ENCODE results near the gene OR52H1.

Gene OR52H1

DNA sequence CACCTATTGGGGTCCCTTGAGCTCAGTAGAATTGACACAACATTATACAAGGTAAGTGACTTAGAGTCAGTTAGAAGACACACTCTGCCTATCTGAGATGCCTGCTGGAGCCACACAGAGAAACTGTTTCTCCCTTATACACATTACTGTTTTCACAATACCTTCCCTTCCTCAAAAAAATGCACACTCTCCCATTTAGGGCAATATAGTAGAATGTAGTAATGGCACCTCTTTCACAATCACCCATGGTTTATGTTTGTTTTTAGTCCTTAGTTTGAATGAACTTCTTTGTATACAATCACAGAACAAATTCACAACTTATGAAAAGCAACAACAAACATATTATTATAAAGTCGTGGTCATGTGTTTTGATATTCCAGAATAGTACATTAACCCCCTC is 14.3 kb downstream of the OR52H1 start:
- no peak for DNase-seq (ENCODE audit: low read depth in 2 of 2)

DNA sequence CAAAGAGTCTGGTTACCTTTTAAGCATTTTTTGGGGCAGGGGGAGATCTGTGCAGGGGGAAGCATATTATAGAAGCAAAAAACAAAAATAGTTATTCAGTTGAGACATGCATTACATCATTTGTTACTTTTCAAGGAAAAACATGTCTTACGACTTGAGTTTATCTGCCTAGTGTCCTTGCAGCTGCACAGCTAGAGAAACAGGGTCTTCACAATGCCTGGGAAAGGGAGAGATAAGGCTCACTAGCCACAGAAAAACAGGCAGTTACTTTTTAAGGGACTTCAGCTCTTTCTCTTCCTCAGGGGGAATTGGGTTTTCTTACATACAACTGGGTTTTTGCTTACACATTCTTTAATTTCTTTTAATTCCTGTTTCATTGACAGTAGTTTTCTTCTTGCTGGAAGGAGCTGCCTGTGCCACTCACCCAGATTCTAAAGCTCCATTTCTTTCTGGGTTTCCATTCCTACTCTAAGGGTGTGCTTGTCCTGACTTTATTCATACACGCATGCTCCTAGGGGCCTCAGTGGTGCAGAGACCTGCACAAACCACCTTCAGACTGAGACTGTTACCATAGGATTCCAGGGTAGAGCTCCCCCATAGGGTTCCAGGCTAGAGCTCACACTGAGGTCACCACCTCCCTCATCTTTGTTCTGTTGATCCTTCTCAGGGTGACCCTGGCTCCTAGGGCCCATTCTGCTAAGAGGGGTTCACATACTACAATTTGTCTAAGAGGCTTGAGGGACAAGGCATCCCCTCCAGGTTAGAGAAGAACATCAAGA is 17.1 kb downstream of the OR52H1 start:
- DNase-seq (ENCODE audit: low read depth in 2 of 2): no peak

DNA sequence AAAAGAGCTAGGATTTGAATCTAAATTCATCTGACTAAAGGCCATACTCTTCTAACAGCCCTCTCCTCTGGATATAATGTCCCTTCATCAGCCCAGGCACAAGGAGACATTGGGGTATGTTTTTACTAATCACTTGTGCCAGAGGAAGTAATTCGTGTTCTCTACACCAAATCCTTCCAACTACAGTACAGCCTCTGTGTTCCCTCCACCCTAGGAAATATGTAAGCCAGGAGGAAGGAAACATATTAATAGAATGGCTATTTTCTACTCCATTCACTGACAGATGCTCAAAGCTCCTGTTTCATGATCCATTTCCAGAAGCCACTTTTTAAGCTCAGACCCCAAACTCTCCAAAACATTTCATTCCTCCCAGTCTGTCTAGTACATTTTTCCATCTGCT is 19.8 kb downstream of the OR52H1 start:
- no peak for DNase-seq (ENCODE audit: low read depth in 2 of 2)

DNA sequence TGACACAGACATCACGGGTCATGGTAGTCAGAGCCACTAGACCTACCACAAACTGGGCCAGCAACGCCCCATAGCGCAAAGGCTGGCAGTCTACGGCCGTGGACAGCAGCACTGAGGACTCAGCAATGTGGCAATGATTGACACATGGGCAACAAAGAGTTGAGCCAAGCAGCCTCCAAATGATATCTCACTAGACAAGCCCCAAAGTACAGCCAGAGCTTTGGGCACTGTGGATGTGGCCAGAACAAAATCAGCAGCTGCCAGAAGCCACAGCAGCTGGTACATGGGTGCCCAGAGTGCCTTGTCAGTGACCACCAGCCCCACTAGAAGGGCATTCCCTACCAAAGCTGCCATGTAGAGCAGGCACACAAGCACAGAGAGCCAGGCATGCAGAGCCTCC is 20.6 kb downstream of the OR52H1 start:
- no peak for DNase-seq (ENCODE audit: low read depth in 2 of 2)

DNA sequence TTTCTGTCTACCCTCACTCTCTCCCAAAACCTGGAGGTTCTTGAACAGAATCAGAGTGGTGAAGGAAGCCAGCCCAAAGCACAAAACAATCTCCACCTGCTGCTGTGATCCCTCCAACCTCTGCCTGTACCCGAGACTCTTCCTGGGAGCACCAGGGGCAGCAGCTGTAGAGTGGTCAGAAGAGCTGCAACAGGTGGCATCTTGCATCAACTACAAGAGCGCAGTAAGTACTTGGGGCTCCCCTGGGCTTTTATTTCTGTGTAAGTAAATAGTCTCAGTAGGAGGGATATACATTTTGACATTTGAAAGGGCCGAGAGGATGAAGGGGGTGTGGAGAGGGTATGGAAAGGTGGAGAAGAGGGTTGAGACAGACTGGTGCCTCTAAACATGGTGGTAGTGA is 23.6 kb downstream of the OR52H1 start:
- DNase-seq (ENCODE audit: low read depth in 2 of 2): no peak

DNA sequence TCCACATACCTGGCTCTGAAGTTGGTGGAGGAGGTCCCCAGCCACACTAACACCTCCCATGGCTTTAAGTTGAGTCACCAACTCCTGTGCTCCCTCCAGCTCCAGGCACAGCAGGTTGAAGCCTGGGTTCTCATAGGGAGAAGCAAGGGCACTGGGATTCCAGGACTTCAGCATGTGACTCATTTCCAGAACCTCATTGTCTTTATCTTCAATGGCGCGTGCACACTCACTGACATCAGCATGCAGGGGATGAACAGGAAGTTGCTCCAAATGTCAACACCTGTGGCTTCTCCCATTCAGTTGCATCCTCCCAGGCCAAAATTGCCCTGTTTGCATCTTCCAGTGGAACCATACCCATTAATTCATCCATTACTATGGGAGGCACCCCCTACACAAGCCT is 26.0 kb downstream of the OR52H1 start:
- no peak for DNase-seq (ENCODE audit: low read depth in 2 of 2)

DNA sequence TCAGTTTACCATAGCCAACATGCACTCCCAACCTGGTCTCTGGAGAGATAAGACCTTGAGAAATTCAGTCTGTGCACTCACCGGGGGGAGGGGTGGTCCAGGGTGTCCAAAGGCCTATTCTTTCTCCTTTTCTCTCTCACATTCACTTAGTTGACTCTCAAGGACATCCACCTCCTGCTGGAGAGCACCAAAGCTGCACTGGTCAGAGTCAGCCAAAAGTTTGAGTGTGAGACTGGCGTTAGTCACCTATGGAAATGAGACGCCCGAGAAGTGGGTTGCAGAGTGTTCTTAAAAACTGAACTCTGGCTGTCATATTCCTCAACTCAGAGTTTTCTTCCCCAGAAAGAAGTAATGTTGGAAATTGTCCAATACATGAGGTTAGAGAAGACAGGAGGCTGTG is 26.8 kb downstream of the OR52H1 start:
- no peak for DNase-seq (ENCODE audit: low read depth in 2 of 2)

DNA sequence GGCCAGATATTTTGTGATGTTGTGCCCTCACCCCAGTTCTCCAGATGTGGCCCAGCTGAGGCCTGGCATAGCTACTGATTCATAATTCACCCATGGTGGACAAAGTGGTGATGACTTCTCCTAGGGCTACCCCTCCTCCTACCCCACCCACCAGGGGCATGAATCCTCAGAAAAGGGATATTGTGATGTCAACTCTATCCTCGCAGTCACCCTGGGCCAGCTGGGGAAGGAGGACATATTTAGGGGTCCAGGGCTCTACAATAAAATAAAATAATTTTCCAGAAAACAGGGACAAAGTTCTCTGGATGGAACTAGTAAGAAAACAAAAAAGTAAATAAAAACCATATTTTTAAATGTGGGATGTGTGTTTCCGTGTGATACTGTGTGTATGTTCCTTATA is 31.7 kb downstream of the OR52H1 start, which contains the start of gene UBQLNL:
Gene UBQLNL, minus strand, starts transcription at position 101 of the 400 bp plus-strand sequence. CDS start 258 bp downstream, outside the sequence.
- DNase-seq (ENCODE audit: low read depth in 2 of 2): no peak

DNA sequence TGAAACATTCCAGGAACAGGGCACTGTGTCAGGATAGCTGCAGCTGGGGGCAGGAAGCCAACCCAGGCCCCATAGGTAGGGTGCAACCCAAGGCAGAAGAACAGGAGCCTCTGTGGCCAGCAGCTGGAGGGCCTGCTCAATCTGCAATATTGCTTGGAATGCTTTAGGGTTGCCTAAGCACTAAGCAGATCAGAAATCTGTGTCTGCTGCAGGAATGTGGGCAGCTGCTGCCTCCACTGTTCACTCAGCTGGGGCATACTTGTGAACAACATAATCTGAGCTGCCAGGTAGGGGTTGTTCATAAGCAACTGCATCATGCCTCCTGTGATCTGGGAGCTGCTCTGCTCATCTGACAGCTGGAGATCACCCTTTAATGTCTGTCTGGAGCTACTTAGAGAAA is 33.5 kb downstream of the OR52H1 start:
- no peak for DNase-seq (ENCODE audit: low read depth in 2 of 2)

DNA sequence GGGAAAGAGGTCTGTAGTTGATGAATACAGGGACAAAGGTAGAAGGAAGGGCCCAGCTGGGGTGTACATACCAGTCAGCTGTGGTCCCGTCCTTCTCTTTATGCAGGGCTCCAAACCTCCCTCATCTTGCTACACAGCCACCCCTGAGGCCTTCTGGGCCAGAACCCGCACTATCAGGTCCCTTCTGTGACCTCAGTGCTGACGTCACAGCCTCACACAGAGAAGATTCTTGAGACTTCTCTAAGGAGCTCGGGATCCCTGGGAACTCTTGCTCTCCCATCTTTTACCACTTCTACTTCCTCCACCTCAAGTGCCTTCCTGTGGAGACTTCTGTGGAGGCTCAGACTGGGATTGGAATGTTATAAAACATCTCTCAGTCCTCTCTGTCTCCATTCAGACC is 38.5 kb downstream of the OR52H1 start, which contains the start of gene UBQLN3:
Gene UBQLN3, minus strand, starts transcription at position 155 of the 400 bp plus-strand sequence. CDS start 399 bp downstream, outside the sequence.
- DNase-seq (ENCODE audit: low read depth in 2 of 2): no peak

DNA sequence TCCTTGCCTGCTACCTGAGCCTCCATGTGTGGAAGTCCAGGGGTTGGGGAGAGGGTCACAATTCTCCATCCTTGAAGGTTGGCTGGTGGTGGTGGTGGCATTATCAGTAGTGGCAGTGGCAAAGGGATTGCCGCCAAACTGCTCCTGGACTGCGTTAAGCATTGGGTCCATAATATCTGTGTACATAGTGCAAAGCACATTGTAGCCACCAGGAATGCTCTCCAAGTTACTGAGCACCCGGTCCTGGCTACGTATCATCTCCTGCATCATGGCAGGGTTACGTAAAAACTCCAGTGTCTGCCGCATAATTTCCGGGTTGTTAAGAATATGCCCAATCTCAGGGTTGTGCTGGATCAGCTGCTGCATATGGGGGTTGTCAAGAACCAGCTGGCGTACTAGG is 39.7 kb downstream of the OR52H1 start:
- DNase-seq (ENCODE audit: low read depth in 2 of 2): no peak

DNA sequence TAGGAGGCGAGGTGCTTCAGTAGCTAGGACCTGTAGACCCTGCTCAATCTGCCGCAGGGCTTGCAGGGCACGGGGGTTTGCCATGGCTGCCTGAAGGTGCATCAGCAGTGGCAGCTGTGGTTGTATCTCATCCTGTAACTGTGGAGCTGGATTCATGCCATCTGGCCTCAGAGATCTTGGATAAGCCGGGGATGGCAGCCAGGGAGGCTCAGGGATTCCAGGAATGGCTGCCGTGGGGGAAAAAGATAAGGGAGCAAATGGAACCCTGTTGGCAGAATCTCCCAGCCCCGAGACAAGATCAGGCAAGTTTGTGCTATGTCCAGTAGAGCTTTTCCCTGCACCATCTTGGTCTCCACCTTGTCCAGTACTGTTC is 40.4 kb downstream of the OR52H1 start:
- no peak for DNase-seq (ENCODE audit: low read depth in 2 of 2)

DNA sequence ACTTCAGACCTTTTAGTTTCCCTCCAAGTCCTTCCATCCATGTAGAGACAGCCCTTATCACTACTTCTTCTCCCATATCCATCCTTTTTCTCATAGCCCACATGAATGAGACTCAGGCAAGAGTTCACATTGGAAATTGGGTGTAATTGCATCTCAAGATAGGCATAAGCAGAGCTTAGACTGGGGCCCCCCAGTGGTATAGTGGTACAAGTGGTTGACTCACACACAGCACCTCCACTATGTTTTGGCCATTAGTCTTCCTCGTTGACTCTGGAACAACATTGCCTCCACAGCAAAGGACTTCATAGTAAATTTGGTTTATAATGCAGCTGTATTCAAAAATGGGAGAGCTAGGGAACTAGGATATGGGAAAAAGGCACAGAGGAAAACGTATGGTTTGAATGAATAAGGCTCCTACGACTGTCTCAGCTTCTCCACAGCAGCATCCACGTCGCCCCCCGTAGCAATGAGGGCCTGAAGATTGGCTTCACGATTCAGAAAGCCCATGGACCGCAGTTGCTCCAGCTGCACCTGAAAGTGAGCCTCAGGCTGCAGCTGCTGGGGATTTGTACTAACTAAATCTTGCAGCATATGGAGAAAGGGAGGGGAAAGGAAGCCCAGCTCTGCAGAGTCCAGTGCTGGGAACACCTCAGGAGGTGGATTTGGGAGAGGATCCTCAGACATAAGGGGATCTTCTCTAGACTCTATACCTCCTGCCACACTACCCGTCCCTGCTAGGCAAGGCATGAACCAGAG is 41.0 kb downstream of the OR52H1 start:
- no peak for DNase-seq (ENCODE audit: low read depth in 2 of 2)

DNA sequence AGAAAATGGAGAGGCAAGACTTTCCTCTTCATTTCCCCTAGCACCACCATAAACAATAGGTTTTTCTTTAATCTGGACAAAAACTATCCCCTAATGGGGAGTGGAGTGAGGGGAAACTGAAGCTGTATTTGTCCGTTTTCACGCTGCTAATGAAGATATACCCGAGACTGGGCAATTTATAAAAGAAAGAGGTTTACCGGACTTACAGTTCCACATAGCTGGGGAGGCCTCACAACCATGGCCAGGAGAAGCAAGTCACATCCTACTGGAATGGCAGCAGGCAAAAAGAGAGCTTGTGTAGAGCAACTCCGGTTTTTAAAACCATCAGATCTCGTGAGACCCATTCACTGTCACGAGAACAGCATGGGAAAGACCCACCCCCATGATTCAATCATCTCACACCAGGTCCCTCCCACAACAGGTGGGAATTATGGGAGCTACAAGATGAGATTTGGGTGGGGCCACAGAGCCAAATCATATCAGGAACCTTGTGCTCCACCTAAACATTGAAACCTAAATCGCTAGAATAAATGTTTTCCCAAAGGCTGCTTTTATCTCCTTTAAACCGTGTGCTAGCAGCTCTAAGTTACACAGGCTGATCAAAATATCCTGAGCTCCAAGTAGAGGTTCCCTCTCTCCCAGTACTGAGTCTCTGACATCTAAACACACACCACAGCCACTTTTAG is 42.8 kb downstream of the OR52H1 start:
- DNase-seq (ENCODE audit: low read depth in 2 of 2): no peak

DNA sequence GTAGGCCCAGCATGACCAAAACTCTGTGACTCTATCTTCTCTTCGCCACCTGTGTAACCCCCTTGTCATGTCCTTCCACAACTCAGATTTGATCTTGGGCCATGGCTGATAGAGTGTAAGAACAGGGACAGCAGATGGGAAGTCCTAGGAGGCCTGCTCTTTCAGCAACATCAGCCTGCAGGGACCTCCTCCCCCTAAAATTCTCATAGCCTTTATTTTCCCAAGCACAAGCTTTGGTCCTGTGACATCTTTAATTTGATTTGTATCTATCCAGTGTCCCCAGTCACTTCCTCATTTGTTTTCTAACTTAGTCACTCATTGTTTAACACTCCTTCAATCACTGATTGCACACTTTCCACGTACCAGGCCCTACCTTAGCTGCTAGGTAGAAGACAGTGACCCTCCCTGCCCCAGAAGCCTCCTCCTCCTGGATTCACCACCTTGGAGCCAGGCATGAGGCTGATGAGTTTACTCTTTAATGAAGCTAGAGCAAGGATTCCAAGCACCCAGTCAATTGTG is 43.9 kb downstream of the OR52H1 start:
- DNase-seq (ENCODE audit: low read depth in 2 of 2): no peak

DNA sequence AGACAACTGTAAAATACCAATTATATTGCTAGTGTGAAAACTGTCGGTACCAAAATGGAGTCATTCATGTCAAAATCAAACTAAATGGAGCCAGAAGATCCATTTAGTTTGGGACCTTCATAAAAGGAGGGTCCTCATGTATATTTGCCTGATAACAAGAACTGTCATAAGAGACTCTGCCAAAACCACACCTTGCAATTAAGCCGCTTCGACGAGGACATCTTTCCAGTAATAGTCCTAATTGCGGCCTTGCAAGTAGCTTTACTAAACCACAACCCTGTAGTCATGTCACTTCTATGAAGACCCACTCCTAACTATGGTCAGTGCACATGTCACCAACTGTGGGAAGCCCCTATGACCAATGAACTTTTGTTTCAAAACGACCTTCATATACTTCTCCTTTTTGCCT is 47.9 kb downstream of the OR52H1 start:
- no peak for DNase-seq (ENCODE audit: low read depth in 2 of 2)

DNA sequence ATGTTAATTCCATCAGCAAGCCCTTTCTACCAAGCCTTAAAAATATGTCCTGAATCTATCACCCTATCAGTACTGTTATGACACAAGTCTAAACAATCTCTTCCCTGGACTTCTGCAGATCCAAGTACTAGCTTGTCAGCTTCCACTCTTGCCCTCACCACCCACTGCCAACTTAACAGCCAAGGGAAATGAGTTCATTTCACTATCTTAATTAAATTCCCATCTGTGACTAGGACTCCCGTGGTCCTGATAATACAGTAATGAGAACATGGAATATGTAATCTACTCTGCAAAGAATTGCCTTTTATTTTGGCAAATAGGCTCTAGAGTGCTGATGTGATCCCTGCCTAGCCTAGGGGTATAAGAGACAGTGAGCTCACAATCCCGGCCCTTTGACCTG is 48.7 kb downstream of the OR52H1 start:
- no peak for DNase-seq (ENCODE audit: low read depth in 2 of 2)

Measured in stimulated activated CD8-positive, alpha-beta memory T cell treated with anti-CD3 and anti-CD28 coated beads, Interleukin-2, amount 100 ng/mL, for 1 hour (primary cell).